Tibial artery (tissue), 4 donors: ENCODE results near the gene TTLL9.

Experiments
- DNase-seq, 2 donors: peaks; one replicate each; pipeline ENCODE4 v3.0.0-alpha.2; 2019
- H3K27ac ChIP-seq, 2 donors: fragments of 200-600 bp; sonication (generic) in 1 of 2; 1 replicate in 1 of 2; 2 replicates in 1 of 2; pipeline ENCODE4 v1.5.1; 2018 to 2019; ENCODE audit warnings: mild to moderate bottlenecking in 1 of 2
- H3K27me3 ChIP-seq, 2 donors: fragments of 200-600 bp; sonication (generic) in 1 of 2; one replicate each; pipeline versions ENCODE4 v1.5.1 to v1.6.0; 2016 to 2019
- H3K36me3 ChIP-seq, 3 donors: fragments of 200-600 bp; sonication (generic) in 2 of 3; one replicate each; pipeline ENCODE4 v1.5.1; 2016 to 2019; ENCODE audit warnings: mild to moderate bottlenecking in 2 of 3
- H3K4me1 ChIP-seq, 4 donors: fragments of 200-600 bp; sonication (generic) in 2 of 4; 1 replicate in 3 of 4; 2 replicates in 1 of 4; pipeline ENCODE4 v1.5.1; 2016 to 2019
- H3K4me3 ChIP-seq, 2 donors: fragments of 200-600 bp; sonication (generic) in 1 of 2; 1 replicate in 1 of 2; 2 replicates in 1 of 2; pipeline ENCODE4 v1.5.1; 2018 to 2019; ENCODE audit warnings: mild to moderate bottlenecking in 2 of 2
- H3K9me3 ChIP-seq, 3 donors: fragments of 200-600 bp; sonication (generic) in 1 of 3; one replicate each; pipeline ENCODE4 v1.5.1; 2016 to 2019
- intact Hi-C: fragments of 100-400 bp; cut with DNase I; formaldehyde crosslinking; loops from one replicate; pipeline ENCODE4 v1.15.0; 2023; ENCODE audit warnings: low total_unique reads
- TF ChIP-seq, protein P1 (sequence below), 2 experiments: fragments of 200-600 bp in 1 of 2; fragments of 450-650 bp in 1 of 2; IDR thresholded peaks; one replicate each; pipeline ENCODE4 v1.5.1; 2017 to 2019; ENCODE audit warnings: antibody characterized with exemption in 2 of 2, mild to moderate bottlenecking in 1 of 2, moderate library complexity in 1 of 2

Gene TTLL9

DNA sequence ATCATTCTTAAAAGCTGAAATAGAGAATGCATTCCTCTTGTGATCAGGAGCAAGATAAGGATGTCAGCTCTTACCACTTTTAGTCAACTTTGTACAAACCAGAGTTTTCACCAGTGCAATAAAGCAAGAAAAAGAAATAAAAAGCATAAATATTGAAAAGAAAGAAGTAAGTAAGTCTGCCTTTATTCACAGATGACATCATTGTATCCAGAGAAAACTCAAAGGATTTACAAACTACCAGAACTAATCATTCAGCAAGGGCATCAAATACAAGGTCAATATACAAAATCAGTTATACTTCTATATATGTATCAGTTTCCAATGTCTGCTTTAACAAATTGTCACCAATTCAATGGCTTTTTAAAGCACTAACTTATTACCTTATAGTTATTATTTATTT is 13.4 kb downstream of the TTLL9 start:
- intact Hi-C loops, result no loop called here

DNA sequence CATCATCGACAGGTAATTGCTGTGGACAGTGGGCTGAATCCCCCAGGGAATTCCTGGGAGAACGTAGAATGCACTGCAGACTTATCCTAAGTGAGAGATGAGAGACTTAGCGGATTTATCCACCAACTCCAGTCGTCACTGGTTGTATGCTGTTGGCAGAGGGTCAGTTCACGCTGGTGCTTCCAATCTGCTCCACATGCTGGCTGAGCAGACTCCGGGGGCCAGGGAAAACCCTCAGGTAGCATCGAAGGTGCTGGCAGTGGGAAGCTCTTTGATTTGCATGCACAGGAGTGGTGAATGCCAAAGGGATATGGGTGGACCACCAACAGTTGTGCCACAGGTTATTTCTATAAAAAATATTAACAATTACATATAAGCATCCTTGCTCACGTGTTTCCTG is 20.2 kb downstream of the TTLL9 start:
- Histone ChIP-seq H3K9me3 (no peaks in the 10 kb centered on the region), H3K4me1 (peaks cover 0 to 8% (median 3%) of the 10 kb centered on the region in 4 donors), H3K4me3 (no peak overlapping the region), H3K27me3 (peaks cover 0 to 4% of the 10 kb centered on the region in 2 donors), H3K36me3 (no peaks in the 10 kb centered on the region), H3K27ac (no peak overlapping the region)
- intact Hi-C loops, result no loop called here
- TF ChIP-seq, protein P1, sequence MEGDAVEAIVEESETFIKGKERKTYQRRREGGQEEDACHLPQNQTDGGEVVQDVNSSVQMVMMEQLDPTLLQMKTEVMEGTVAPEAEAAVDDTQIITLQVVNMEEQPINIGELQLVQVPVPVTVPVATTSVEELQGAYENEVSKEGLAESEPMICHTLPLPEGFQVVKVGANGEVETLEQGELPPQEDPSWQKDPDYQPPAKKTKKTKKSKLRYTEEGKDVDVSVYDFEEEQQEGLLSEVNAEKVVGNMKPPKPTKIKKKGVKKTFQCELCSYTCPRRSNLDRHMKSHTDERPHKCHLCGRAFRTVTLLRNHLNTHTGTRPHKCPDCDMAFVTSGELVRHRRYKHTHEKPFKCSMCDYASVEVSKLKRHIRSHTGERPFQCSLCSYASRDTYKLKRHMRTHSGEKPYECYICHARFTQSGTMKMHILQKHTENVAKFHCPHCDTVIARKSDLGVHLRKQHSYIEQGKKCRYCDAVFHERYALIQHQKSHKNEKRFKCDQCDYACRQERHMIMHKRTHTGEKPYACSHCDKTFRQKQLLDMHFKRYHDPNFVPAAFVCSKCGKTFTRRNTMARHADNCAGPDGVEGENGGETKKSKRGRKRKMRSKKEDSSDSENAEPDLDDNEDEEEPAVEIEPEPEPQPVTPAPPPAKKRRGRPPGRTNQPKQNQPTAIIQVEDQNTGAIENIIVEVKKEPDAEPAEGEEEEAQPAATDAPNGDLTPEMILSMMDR (IDR thresholded peaks at IDR 0.05), result no peak
- no peak for DNase-seq

More for the DNA sequence above, 13.4 kb downstream of the TTLL9 start:
- H3K36me3 ChIP-seq, result no peaks in the 10 kb centered on the region
- no peak for DNase-seq
- H3K27ac ChIP-seq, result no peak overlapping the region
- H3K27me3 ChIP-seq, result peaks cover 0 to 4% of the 10 kb centered on the region in 2 donors
- no peak overlapping the region for H3K4me3 ChIP-seq
- peaks cover 0 to 5% (median 3%) of the 10 kb centered on the region in 4 donors for H3K4me1 ChIP-seq
- TF ChIP-seq, protein P1 (IDR thresholded peaks at IDR 0.05), result no peak
- H3K9me3 ChIP-seq, result no peaks in the 10 kb centered on the region

DNA sequence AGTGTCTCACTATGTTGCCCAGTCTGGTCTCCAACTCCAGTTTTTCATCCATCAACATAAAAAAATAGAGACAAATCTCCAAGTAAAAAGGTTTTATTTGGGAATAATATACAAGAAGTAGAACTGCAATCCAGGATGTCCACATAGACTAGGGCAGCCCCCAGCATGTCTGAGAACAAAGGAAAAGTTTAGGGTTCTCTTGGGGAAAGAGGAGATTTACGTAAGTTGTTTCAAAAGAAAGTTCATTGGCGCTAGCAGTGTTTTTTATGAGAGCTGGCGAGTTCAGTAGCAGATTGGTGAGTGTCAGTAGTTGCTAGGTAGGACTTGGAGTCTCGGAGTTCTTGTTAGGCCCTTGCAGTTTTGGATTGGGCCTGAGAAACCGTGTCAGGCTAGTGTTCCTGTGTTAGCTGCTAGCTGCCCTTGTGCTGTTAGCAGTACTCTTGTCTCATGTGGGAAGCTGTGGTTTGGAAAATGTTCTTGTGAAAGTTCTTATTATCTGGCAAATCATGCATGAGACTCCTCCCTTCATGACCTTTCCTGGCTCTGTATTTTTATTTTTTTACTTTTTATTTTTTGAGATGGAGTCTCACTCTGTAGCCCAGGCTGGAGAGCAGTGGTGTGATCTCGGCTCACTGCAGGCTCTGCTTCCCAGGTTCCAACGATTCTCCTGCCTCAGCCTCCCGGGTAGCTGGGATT is 24.7 kb downstream of the TTLL9 start:
- TF ChIP-seq, protein P1 (IDR thresholded peaks at IDR 0.05), result no peak
- H3K4me1 ChIP-seq, result peaks cover 0 to 11% (median 4%) of the 10 kb centered on the region in 4 donors
- peak; percentile 83 to 84 for DNase-seq
- no peaks in the 10 kb centered on the region for H3K9me3 ChIP-seq
- H3K27ac ChIP-seq, result peak overlapping the region; percentile 37 to 76
- H3K36me3 ChIP-seq, result no peaks in the 10 kb centered on the region
- intact Hi-C loops, result no loop called here
- H3K27me3 ChIP-seq, result no peaks in the 10 kb centered on the region
- H3K4me3 ChIP-seq, result no peak overlapping the region

DNA sequence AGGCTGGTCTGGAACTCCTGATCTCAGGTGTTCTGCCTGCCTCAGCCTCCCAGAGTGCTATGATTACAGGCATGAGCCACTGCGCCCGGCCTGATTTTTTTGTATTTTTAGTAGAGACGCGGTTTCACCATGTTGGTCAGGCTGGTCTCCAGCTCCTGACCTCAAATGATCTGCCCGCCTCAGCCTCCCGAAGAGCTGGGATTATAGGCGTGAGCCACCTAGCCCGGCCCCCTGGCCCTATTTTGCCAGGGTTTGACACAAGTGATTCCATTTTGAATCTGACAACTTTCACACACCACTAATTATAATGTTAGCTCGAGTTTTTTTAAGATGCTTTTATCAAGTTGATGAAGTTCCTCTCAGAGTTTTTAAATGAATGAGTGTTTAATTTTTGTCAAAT is 25.6 kb downstream of the TTLL9 start:
- peak overlapping the region in 1 of 2 donors; percentile 76 for H3K27ac ChIP-seq
- TF ChIP-seq, protein P1 (IDR thresholded peaks at IDR 0.05), result no peak
- H3K4me3 ChIP-seq, result no peak overlapping the region
- intact Hi-C loops, result no loop called here
- H3K4me1 ChIP-seq, result peaks cover 0 to 11% (median 4%) of the 10 kb centered on the region in 4 donors
- DNase-seq, result no peak
- H3K27me3 ChIP-seq, result no peaks in the 10 kb centered on the region
- no peaks in the 10 kb centered on the region for H3K36me3 ChIP-seq
- H3K9me3 ChIP-seq, result no peaks in the 10 kb centered on the region

DNA sequence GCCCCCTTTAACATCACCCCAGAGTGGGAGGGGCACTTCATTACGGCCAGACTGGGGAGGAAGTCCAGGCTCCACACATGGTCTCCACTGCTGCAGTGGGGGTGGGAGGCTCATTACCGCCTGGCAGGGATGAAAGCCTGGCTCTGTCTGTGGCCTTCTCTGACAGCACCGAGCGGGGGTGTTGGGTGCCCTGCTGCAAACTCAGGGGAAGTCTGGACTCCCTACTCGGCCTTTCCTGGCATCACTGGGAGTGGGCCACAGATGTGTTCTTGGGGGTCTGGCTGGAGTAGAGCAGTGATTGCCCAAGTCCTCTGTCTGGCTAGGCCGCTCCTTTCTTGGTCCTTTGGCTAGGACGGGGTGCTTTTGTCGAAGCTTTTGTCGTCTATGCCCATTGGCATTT is 27.1 kb downstream of the TTLL9 start:
- intact Hi-C loops, result no loop called here

More for the DNA sequence above, 27.1 kb downstream of the TTLL9 start:
- Histone ChIP-seq H3K36me3 (no peaks in the 10 kb centered on the region), H3K9me3 (no peaks in the 10 kb centered on the region), H3K27ac (no peak overlapping the region), H3K4me1 (peaks cover 0 to 11% (median 4%) of the 10 kb centered on the region in 4 donors), H3K4me3 (no peak overlapping the region), H3K27me3 (no peaks in the 10 kb centered on the region)
- no peak for DNase-seq
- TF ChIP-seq, protein P1 (IDR thresholded peaks at IDR 0.05), result no peak
